OCI-LY3 (cell line): ENCODE data around the gene PLD1.

ENCODE experiments used
- CTCF ChIP-seq: fragments of 200-600, 300-600 bp; sonication (generic); IDR thresholded peaks from 2 replicates; pipeline ENCODE4 v1.5.1; 2014; ENCODE audit warnings: antibody characterized with exemption, low read length, low read depth
- EZH2phosphoT487 ChIP-seq: fragments of 200-600 bp; shearing (Covaris generic); IDR thresholded peaks from 2 replicates; pipeline ENCODE4 v1.6.1; 2018; ENCODE audit warnings: antibody characterized with exemption, mixed run types, low read depth

DNA sequence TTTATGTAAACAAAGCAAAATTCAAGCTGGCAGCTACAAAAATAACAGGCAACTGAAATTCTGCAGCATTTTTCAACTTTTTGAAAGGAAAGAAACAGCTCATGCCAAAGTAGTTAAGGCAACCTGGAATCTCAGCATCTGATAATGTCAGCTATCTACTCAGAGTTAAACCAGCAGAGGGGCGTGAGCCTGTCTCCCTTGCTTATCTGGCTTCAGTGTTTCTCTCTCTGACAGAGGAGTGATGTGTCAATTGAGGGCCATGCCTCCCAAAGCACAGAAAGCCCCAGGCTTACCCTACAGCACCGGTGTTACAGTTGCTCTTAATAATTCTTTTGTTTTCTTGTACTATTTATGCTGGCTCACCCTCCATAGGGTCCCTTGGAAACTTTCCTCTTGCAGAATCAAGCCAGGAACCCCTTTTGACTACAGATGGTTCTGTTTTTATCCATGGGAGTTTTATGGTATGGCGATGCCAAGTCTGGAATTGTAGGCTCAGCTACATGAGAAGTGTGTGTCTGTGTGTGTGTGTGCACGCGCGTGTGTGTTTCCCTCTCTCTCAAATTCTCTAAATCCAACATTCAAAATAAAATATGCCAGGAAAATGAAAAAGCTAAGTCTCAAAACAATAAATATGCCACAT lies 40.2 kb upstream of the PLD1 start:
- TF ChIP-seq CTCF = no peak
- TF ChIP-seq EZH2phosphoT487 = no peak
